ENCODE measurements around the gene NKX2-4.

The NKX2-4 gene

GRCh38 chr20:21358737-21359136 is 38.6 kb downstream of the NKX2-4 start:
- no peak for FAIRE-seq

- FAIRE-seq, result no peak
These were observed 39.5 kb downstream of the NKX2-4 start for GRCh38 chr20:21357844-21358243.

- no peak for FAIRE-seq
These were observed 40.9 kb downstream of the NKX2-4 start for GRCh38 chr20:21356386-21356785.

- FAIRE-seq, result no peak
These were observed 41.3 kb downstream of the NKX2-4 start for GRCh38 chr20:21355981-21356380.

GRCh38 chr20:21353236-21353635 is 44.1 kb downstream of the NKX2-4 start:
- FAIRE-seq, result no peak

- FAIRE-seq, result no peak
These were observed 44.6 kb downstream of the NKX2-4 start for GRCh38 chr20:21352703-21353102.
